Transverse colon (tissue), 4 donors: Measurements from ENCODE around the gene KPNA6.

Experiments used
- CTCF ChIP-seq, 5 experiments: fragments of 200-600 bp in 3 of 5; fragments of 450-650 bp in 2 of 5; sonication (generic) in 3 of 5; IDR thresholded peaks; 1 replicate in 2 of 5; 2 replicates in 3 of 5; pipeline ENCODE4 v1.5.1; 2016 to 2017; ENCODE audit warnings: antibody characterized with exemption in 5 of 5, inconsistent platforms in 3 of 5, mild to moderate bottlenecking in 2 of 5, moderate library complexity in 1 of 5
- EP300 ChIP-seq: sonication (generic); formaldehyde crosslinking; IDR thresholded peaks from one replicate; pipeline ENCODE4 v1.6.1; 2017; ENCODE audit warnings: antibody characterized with exemption, low read depth
- POLR2A ChIP-seq: fragments of 450-650 bp; IDR thresholded peaks from one replicate; pipeline ENCODE4 v1.6.1; 2016; ENCODE audit warnings: antibody characterized with exemption, mild to moderate bottlenecking, moderate library complexity
- POLR2AphosphoS5 ChIP-seq, 3 donors: sonication (generic); formaldehyde crosslinking; IDR thresholded peaks; one replicate each; pipeline ENCODE4 v1.6.1; 2016; ENCODE audit warnings: antibody characterized with exemption in 3 of 3

- TF ChIP-seq CTCF (IDR thresholded peaks at IDR 0.05) (no peak), POLR2A (no peak), EP300 (no peak), POLR2AphosphoS5 (IDR thresholded peaks at IDR 0.05) (no peak)
Measured at GRCh38 chr1:32208469-32208868, 100.6 kb downstream of the KPNA6 start.
